Liver (tissue), 9 donors: ENCODE results near the gene FRMD4A. TPM values are rescaled to one million over a fixed set of nuclear protein-coding genes. Genes with fewer than 3 reads are reported as not detected.

Source experiments
- DNase-seq: peaks from one replicate; pipeline ENCODE4 v3.0.0-alpha.2; 2017; ENCODE audit warnings: low spot score
- H3K27ac ChIP-seq, 2 donors: one replicate each; pipeline ENCODE4 v1.7.0; 2013; ENCODE audit warnings: inconsistent platforms in 2 of 2, low read length in 2 of 2, control low read depth in 1 of 2, low read depth in 1 of 2, mild to moderate bottlenecking in 1 of 2
- H3K27me3 ChIP-seq, 4 donors: one replicate each; pipeline versions ENCODE4 v1.6.1 to v1.7.0; 2013; ENCODE audit warnings: low read length in 3 of 4, inconsistent platforms in 1 of 4, mild to moderate bottlenecking in 1 of 4, moderate library complexity in 1 of 4; ENCODE audit not compliant: control insufficient read depth in 4 of 4, insufficient read depth in 4 of 4
- H3K36me3 ChIP-seq, 4 donors: one replicate each; pipeline versions ENCODE4 v1.6.1 to v1.7.0; 2013; ENCODE audit warnings: low read length in 3 of 4, mild to moderate bottlenecking in 3 of 4, low read depth in 1 of 4, moderate library complexity in 1 of 4; ENCODE audit not compliant: control insufficient read depth in 4 of 4, insufficient read depth in 3 of 4
- H3K4me1 ChIP-seq, 4 donors: one replicate each; pipeline versions ENCODE4 v1.6.1 to v1.7.0; 2013; ENCODE audit warnings: low read length in 3 of 4, mild to moderate bottlenecking in 3 of 4, moderate library complexity in 1 of 4; ENCODE audit not compliant: control insufficient read depth in 4 of 4, insufficient read depth in 4 of 4
- H3K4me3 ChIP-seq, 3 donors: one replicate each; pipeline versions ENCODE4 v1.6.1 to v1.7.0; 2013; ENCODE audit warnings: low read length in 3 of 3, control low read depth in 1 of 3, low read depth in 1 of 3, mild to moderate bottlenecking in 1 of 3
- H3K9ac ChIP-seq, 2 donors: one replicate each; pipeline ENCODE4 v1.7.0; 2013; ENCODE audit warnings: low read length in 2 of 2, mild to moderate bottlenecking in 2 of 2, moderate library complexity in 2 of 2, control low read depth in 1 of 2, low read depth in 1 of 2
- H3K9me3 ChIP-seq, 4 donors: one replicate each; pipeline versions ENCODE4 v1.6.1 to v1.7.0; 2013; ENCODE audit warnings: low read length in 3 of 4; ENCODE audit not compliant: control insufficient read depth in 4 of 4
- EGR1 ChIP-seq, 2 donors: IDR thresholded peaks; 2 replicates each; pipeline ENCODE4 v1.6.1; 2016 to 2018; ENCODE audit warnings: antibody characterized with exemption in 2 of 2, low read depth in 2 of 2
- FOXA1 ChIP-seq: IDR thresholded peaks from 2 replicates; pipeline ENCODE4 v1.6.1; 2016; ENCODE audit warnings: antibody characterized with exemption
- FOXA2 ChIP-seq: IDR thresholded peaks from 2 replicates; pipeline ENCODE4 v1.6.1; 2016; ENCODE audit warnings: antibody characterized with exemption
- GABPA ChIP-seq, 2 donors: IDR thresholded peaks in 1 of 2; conservative IDR thresholded peaks in 1 of 2; 2 replicates each; pipeline ENCODE4 v1.6.1; 2016; ENCODE audit warnings: antibody characterized with exemption in 2 of 2, mild to moderate bottlenecking in 1 of 2, moderate library complexity in 1 of 2
- HNF4G ChIP-seq: IDR thresholded peaks from 2 replicates; pipeline ENCODE4 v1.6.1; 2016; ENCODE audit warnings: antibody characterized with exemption
- JUND ChIP-seq, 2 donors: IDR thresholded peaks; 2 replicates each; pipeline ENCODE4 v1.6.1; 2016; ENCODE audit warnings: antibody characterized with exemption in 2 of 2
- NR2F2 ChIP-seq: IDR thresholded peaks from 2 replicates; pipeline ENCODE4 v1.6.1; 2016; ENCODE audit warnings: antibody characterized with exemption
- RAD21 ChIP-seq, 2 donors: IDR thresholded peaks; 2 replicates each; pipeline ENCODE4 v1.6.1; 2016; ENCODE audit warnings: antibody characterized with exemption in 2 of 2, mild to moderate bottlenecking in 2 of 2
- REST ChIP-seq: IDR thresholded peaks from 2 replicates; pipeline ENCODE4 v1.6.1; 2016; ENCODE audit warnings: antibody characterized with exemption, mild to moderate bottlenecking
- RXRA ChIP-seq, 2 donors: IDR thresholded peaks; 2 replicates each; pipeline ENCODE4 v1.6.1; 2017 to 2018; ENCODE audit warnings: antibody characterized with exemption in 2 of 2, mild to moderate bottlenecking in 1 of 2
- SP1 ChIP-seq: IDR thresholded peaks from 2 replicates; pipeline ENCODE4 v1.6.1; 2018; ENCODE audit warnings: antibody characterized with exemption, mild to moderate bottlenecking
- TAF1 ChIP-seq: conservative IDR thresholded peaks from 2 replicates; pipeline ENCODE4 v1.6.1; 2016; ENCODE audit warnings: antibody characterized with exemption, mild to moderate bottlenecking
- YY1 ChIP-seq: IDR thresholded peaks from 2 replicates; pipeline ENCODE4 v1.6.1; 2016; ENCODE audit warnings: antibody characterized with exemption, mild to moderate bottlenecking
- WGBS: extraction: QIAGEN DNeasy Blood & Tissue Kit; methylation state at CpG from one replicate; pipeline ENCODE4 v1.1.7; 2013; 5-methylcytosine and 5-hydroxymethylcytosine counted together
- polyA plus RNA-seq, 2 donors: library from polyadenylated mRNA; stranded (reverse) in 1 of 2; unstranded in 1 of 2; fragments of 200-250 nt in 1 of 2; fragments of >200 nt in 1 of 2; fragmentation: Nextera tagmentation in 1 of 2; extraction: Ambion mirVana in 1 of 2; gene quantifications; one replicate each; pipeline versions ENCODE4 v1.2.1 to v1.2.3, GENCODE V29; 2013 to 2015
- total RNA-seq, 2 donors: library from RNA; depleted of rRNA; stranded (reverse); fragments of >200 nt; gene quantifications; one replicate each; pipeline ENCODE4 v1.2.3, GENCODE V29; 2014
- TF ChIP-seq, protein P1 (sequence below): IDR thresholded peaks from 2 replicates; pipeline ENCODE4 v1.6.1; 2016; ENCODE audit warnings: antibody characterized with exemption
- TF ChIP-seq, protein P2 (sequence below): fragments of 150-350 bp; IDR thresholded peaks from 2 replicates; pipeline ENCODE4 v1.5.1; 2017; ENCODE audit warnings: improper control_type of control experiment, low read depth, low read length; ENCODE audit not compliant: missing input control
- TF ChIP-seq, protein P3 (sequence below): IDR thresholded peaks from 2 replicates; pipeline ENCODE4 v1.6.1; 2016; ENCODE audit warnings: antibody characterized with exemption
- TF ChIP-seq, protein P4 (sequence below): IDR thresholded peaks from 2 replicates; pipeline ENCODE4 v1.6.1; 2016; ENCODE audit warnings: antibody characterized with exemption
- donor health status: healthy.
- donor health status: healthy.
- donor health status: healthy.
- donor health status: healthy.
- donor health status: healthy.

Gene FRMD4A
- total and polyA plus RNA-seq, 4 donors: 8.2 to 34.3 (median 13.1) TPM

DNA sequence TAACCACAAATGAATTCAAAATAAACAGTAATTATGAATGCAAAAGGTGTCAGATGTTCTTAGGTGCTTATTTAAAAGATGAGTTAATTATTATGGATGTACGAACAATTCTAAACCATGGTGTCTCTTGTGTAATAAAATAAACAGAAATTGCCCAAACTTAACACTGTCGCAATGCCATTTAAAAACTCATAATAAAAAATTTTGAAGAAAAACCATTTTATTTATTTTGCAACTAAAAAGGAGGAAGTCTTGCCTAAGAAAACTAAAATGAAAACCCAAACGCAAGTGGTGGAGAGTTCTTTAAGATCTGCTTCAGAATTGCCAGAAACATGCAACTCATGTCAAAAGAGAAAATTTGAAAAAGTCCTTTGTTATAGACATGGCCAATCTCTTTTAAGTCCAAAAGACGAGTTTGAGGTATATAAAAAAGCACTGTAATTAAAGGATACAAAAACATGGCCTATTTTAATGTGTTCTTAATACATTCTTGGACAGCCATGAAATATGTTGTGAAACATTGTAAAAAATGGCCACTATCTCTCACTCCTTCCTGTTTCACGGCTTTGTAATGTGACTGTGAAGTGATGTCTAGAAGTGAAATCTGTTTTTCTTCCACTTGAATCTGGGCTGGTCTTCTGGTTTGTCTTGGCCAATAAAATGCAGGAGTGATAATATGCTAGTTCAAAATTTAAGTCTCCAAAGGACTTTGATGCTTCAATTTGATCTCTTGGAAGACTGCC is 421.0 kb downstream of the FRMD4A start:
- H3K36me3 ChIP-seq: no peaks in the 10 kb centered on the region
- TF ChIP-seq YY1: peak; percentile 28
- TF ChIP-seq JUND (IDR thresholded peaks at IDR 0.05): no peak
- H3K9ac ChIP-seq: no peak overlapping the region
- H3K27ac ChIP-seq: no peak overlapping the region
- H3K27me3 ChIP-seq: no peaks in the 10 kb centered on the region
- H3K4me3 ChIP-seq: no peak overlapping the region
- no peaks in the 10 kb centered on the region for H3K9me3 ChIP-seq
- H3K4me1 ChIP-seq: no peaks in the 10 kb centered on the region
- 64% methylated on average over 5 of the region's 5 CpGs for WGBS
- DNase-seq: no peak

GRCh38 chr10:13908475-13908874 is 422.2 kb downstream of the FRMD4A start:
- no peak for DNase-seq
- no peaks in the 10 kb centered on the region for H3K4me1 ChIP-seq
- WGBS: 68% methylated on average over 4 of the region's 4 CpGs
- no peaks in the 10 kb centered on the region for H3K27me3 ChIP-seq
- no peak overlapping the region for H3K27ac ChIP-seq
- no peak overlapping the region for H3K9ac ChIP-seq
- TF ChIP-seq RXRA (IDR thresholded peaks at IDR 0.05): peak; percentile 9 to 33
- no peak for TF ChIP-seq FOXA1
- TF ChIP-seq, protein P1, sequence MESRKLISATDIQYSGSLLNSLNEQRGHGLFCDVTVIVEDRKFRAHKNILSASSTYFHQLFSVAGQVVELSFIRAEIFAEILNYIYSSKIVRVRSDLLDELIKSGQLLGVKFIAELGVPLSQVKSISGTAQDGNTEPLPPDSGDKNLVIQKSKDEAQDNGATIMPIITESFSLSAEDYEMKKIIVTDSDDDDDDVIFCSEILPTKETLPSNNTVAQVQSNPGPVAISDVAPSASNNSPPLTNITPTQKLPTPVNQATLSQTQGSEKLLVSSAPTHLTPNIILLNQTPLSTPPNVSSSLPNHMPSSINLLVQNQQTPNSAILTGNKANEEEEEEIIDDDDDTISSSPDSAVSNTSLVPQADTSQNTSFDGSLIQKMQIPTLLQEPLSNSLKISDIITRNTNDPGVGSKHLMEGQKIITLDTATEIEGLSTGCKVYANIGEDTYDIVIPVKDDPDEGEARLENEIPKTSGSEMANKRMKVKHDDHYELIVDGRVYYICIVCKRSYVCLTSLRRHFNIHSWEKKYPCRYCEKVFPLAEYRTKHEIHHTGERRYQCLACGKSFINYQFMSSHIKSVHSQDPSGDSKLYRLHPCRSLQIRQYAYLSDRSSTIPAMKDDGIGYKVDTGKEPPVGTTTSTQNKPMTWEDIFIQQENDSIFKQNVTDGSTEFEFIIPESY: peak; percentile 16
- peak; percentile 88 for TF ChIP-seq NR2F2
- TF ChIP-seq EGR1 (IDR thresholded peaks at IDR 0.05; ENCODE audit: low read depth in 2 of 2): no peak
- peak; percentile 21 for TF ChIP-seq YY1
- TF ChIP-seq RAD21 (IDR thresholded peaks at IDR 0.05): peak in 1 of 2 donors; percentile 30
- no peak overlapping the region for H3K4me3 ChIP-seq
- no peaks in the 10 kb centered on the region for H3K36me3 ChIP-seq
- H3K9me3 ChIP-seq: no peaks in the 10 kb centered on the region

- WGBS: 80% methylated on average over 6 of the region's 6 CpGs
These were observed 423.2 kb downstream of the FRMD4A start for GRCh38 chr10:13907570-13907969.

More at GRCh38 chr10:13907570-13907969, 423.2 kb downstream of the FRMD4A start:
- Histone ChIP-seq H3K27ac (no peak overlapping the region), H3K36me3 (no peaks in the 10 kb centered on the region), H3K9ac (no peak overlapping the region), H3K4me3 (no peak overlapping the region), H3K4me1 (no peaks in the 10 kb centered on the region), H3K27me3 (no peaks in the 10 kb centered on the region), H3K9me3 (no peaks in the 10 kb centered on the region)
- DNase-seq: no peak
- TF ChIP-seq REST: no peak
- TF ChIP-seq SP1: no peak
- TF ChIP-seq, protein P2, sequence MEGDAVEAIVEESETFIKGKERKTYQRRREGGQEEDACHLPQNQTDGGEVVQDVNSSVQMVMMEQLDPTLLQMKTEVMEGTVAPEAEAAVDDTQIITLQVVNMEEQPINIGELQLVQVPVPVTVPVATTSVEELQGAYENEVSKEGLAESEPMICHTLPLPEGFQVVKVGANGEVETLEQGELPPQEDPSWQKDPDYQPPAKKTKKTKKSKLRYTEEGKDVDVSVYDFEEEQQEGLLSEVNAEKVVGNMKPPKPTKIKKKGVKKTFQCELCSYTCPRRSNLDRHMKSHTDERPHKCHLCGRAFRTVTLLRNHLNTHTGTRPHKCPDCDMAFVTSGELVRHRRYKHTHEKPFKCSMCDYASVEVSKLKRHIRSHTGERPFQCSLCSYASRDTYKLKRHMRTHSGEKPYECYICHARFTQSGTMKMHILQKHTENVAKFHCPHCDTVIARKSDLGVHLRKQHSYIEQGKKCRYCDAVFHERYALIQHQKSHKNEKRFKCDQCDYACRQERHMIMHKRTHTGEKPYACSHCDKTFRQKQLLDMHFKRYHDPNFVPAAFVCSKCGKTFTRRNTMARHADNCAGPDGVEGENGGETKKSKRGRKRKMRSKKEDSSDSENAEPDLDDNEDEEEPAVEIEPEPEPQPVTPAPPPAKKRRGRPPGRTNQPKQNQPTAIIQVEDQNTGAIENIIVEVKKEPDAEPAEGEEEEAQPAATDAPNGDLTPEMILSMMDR: no peak
- TF ChIP-seq, protein P3, sequence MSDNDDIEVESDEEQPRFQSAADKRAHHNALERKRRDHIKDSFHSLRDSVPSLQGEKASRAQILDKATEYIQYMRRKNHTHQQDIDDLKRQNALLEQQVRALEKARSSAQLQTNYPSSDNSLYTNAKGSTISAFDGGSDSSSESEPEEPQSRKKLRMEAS: no peak
- no peak for TF ChIP-seq RXRA (IDR thresholded peaks at IDR 0.05)
- TF ChIP-seq TAF1: no peak
- no peak for TF ChIP-seq NR2F2
- TF ChIP-seq RAD21 (IDR thresholded peaks at IDR 0.05): no peak
- TF ChIP-seq HNF4G: no peak
- no peak for TF ChIP-seq FOXA2
- TF ChIP-seq GABPA (IDR thresholded peaks at IDR 0.05 in 1 of 2, conservative IDR thresholded peaks at IDR 0.05 in 1 of 2): no peak
- no peak for TF ChIP-seq EGR1 (IDR thresholded peaks at IDR 0.05; ENCODE audit: low read depth in 2 of 2)
- TF ChIP-seq, protein P4, sequence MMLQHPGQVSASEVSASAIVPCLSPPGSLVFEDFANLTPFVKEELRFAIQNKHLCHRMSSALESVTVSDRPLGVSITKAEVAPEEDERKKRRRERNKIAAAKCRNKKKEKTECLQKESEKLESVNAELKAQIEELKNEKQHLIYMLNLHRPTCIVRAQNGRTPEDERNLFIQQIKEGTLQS: no peak
- TF ChIP-seq YY1: no peak
- no peak for TF ChIP-seq JUND (IDR thresholded peaks at IDR 0.05)
